Fibroblast of lung (primary cell): ENCODE results near the gene FAM135A.

Experiments used
- CTCF ChIP-seq, 2 donors: IDR thresholded peaks in 1 of 2; conservative IDR thresholded peaks in 1 of 2; 1 replicate in 1 of 2; 2 replicates in 1 of 2; pipeline ENCODE4 v1.5.1; 2011 to 2012; ENCODE audit warnings: low read length in 2 of 2, control low read depth in 1 of 2, inconsistent platforms in 1 of 2, low read depth in 1 of 2, mild to moderate bottlenecking in 1 of 2
- EZH2 ChIP-seq: IDR thresholded peaks from 2 replicates; pipeline ENCODE4 v1.5.1; 2012; ENCODE audit warnings: low read length, control low read depth, mild to moderate bottlenecking; ENCODE audit errors: missing control alignments

GRCh38 chr6:70385901-70386300, 27.4 kb upstream of the FAM135A start:
- TF ChIP-seq CTCF (conservative IDR thresholded peaks at IDR 0.05 in 1 of 2, IDR thresholded peaks at IDR 0.05 in 1 of 2; ENCODE audit: low read depth in 1 of 2, low read length in 2 of 2) (no peak), EZH2 (no peak)
